AG09309 (cell line): ENCODE data around the gene TMEM132D.

Source experiments
- DNase-seq: peaks from one replicate; pipeline ENCODE4 v3.0.0-alpha.2; 2010; ENCODE audit warnings: low read depth
- H3K4me3 ChIP-seq: 2 replicates; pipeline ENCODE4 v1.5.1; 2011; ENCODE audit warnings: mild to moderate bottlenecking, low read depth, low read length, moderate library complexity; ENCODE audit not compliant: control insufficient read depth
- CTCF ChIP-seq: IDR thresholded peaks from 2 replicates; pipeline ENCODE4 v1.5.1; 2011; ENCODE audit warnings: mild to moderate bottlenecking, low read depth, low read length, inconsistent platforms; ENCODE audit not compliant: insufficient read depth, control insufficient read depth; ENCODE audit errors: missing control alignments

The TMEM132D gene

GRCh38 chr12:129459886-129460285, 443.9 kb downstream of the TMEM132D start:
- H3K4me3 ChIP-seq: no peak overlapping the region
- no peak for TF ChIP-seq CTCF
- no peak for DNase-seq

GRCh38 chr12:129446696-129447095, 457.1 kb downstream of the TMEM132D start:
- TF ChIP-seq CTCF: no peak
- no peak for DNase-seq
- H3K4me3 ChIP-seq: no peak overlapping the region

GRCh38 chr12:129440278-129440677, 463.5 kb downstream of the TMEM132D start:
- H3K4me3 ChIP-seq: no peak overlapping the region
- no peak for DNase-seq
- TF ChIP-seq CTCF: no peak

- TF ChIP-seq CTCF: no peak
- DNase-seq: no peak
- no peak overlapping the region for H3K4me3 ChIP-seq
Observed at GRCh38 chr12:129434790-129435189, 469.0 kb downstream of the TMEM132D start.

GRCh38 chr12:129428240-129428936, 475.4 kb downstream of the TMEM132D start:
- TF ChIP-seq CTCF: no peak
- DNase-seq: no peak
- H3K4me3 ChIP-seq: no peak overlapping the region

GRCh38 chr12:129423041-129423580, 480.7 kb downstream of the TMEM132D start:
- no peak for DNase-seq
- no peak for TF ChIP-seq CTCF
- no peak overlapping the region for H3K4me3 ChIP-seq
